Stomach (tissue), 9 donors: Measurements from ENCODE around the gene WDR59. TPM values are rescaled to one million over a fixed set of nuclear protein-coding genes. Genes with fewer than 3 reads are reported as not detected.

Experiments used
- DNase-seq, 2 donors: peaks; one replicate each; pipeline versions ENCODE4 v3.0.0 to v3.0.0-alpha.2; 2013 to 2019
- H3K27ac ChIP-seq, 5 donors: fragments of 200-600 bp in 4 of 5; sonication (generic) in 4 of 5; one replicate each; pipeline ENCODE4 v1.5.1; 2013 to 2019; ENCODE audit warnings: mild to moderate bottlenecking in 1 of 5, moderate library complexity in 1 of 5
- H3K27me3 ChIP-seq, 3 donors: fragments of 200-600 bp; sonication (generic); one replicate each; pipeline ENCODE4 v1.5.1; 2017 to 2019; ENCODE audit warnings: mixed run types in 1 of 3
- H3K36me3 ChIP-seq, 4 donors: fragments of 200-600 bp; sonication (generic); 1 replicate in 3 of 4; 2 replicates in 1 of 4; pipeline ENCODE4 v1.5.1; 2016 to 2019
- H3K4me1 ChIP-seq, 4 donors: fragments of 200-600 bp; sonication (generic); one replicate each; pipeline ENCODE4 v1.5.1; 2016 to 2019
- H3K4me3 ChIP-seq, 4 donors: fragments of 200-600 bp; sonication (generic) in 3 of 4; one replicate each; pipeline ENCODE4 v1.5.1; 2016 to 2019; ENCODE audit warnings: mild to moderate bottlenecking in 1 of 4
- H3K9me3 ChIP-seq, 4 donors: fragments of 200-600 bp; sonication (generic); one replicate each; pipeline ENCODE4 v1.5.1; 2016 to 2019
- EP300 ChIP-seq: sonication (generic); formaldehyde crosslinking; IDR thresholded peaks from one replicate; pipeline ENCODE4 v1.6.1; 2017; ENCODE audit warnings: antibody characterized with exemption
- POLR2A ChIP-seq, 4 donors: fragments of 450-650 bp; IDR thresholded peaks; one replicate each; pipeline ENCODE4 v1.6.1; 2016; ENCODE audit warnings: antibody characterized with exemption in 4 of 4, control low read depth in 2 of 4, mild to moderate bottlenecking in 1 of 4, moderate library complexity in 1 of 4
- POLR2AphosphoS5 ChIP-seq, 3 donors: sonication (generic); formaldehyde crosslinking; IDR thresholded peaks; one replicate each; pipeline ENCODE4 v1.6.1; 2016; ENCODE audit warnings: antibody characterized with exemption in 3 of 3
- WGBS, 5 donors: extraction: QIAGEN DNeasy Blood & Tissue Kit in 3 of 5; methylation state at CpG; one replicate each; pipeline versions ENCODE4 v1.1.5 to v1.1.7; 2013 to 2018; 5-methylcytosine and 5-hydroxymethylcytosine counted together
- intact Hi-C: fragments of 100-400 bp; cut with DNase I; formaldehyde crosslinking; loops from one replicate; pipeline ENCODE4 v1.15.1; 2023; ENCODE audit warnings: low total_unique reads
- polyA plus RNA-seq, 3 donors: library from polyadenylated mRNA; stranded (reverse); fragments of 200-250 nt; gene quantifications; one replicate each; pipeline ENCODE4 v1.2.3, GENCODE V29; 2013
- total RNA-seq, 5 donors: library from RNA; depleted of rRNA; stranded (reverse); fragments of >200 nt; gene quantifications; one replicate each; pipeline versions ENCODE4 v1.1.0 to v1.2.3, GENCODE V29; 2014 to 2016
- TF ChIP-seq, protein P1 (sequence below), 7 experiments: fragments of 450-650 bp in 4 of 7; fragments of 200-600 bp in 3 of 7; sonication (generic) in 3 of 7; IDR thresholded peaks; one replicate each; pipeline ENCODE4 v1.5.1; 2016 to 2019; ENCODE audit warnings: antibody characterized with exemption in 7 of 7, control low read depth in 2 of 7, mild to moderate bottlenecking in 1 of 7
- donor health status: healthy with polysubstance abuse.
- donor health status: Bipolar disorder and iron deficiency.
- donor health status: healthy.

The WDR59 gene
- total and polyA plus RNA-seq, 8 donors = 12.1 to 266 (median 30.2) TPM

GRCh38 chr16:75002474-75002873, 17.6 kb upstream of the WDR59 start:
- no peaks in the 10 kb centered on the region for H3K27me3 ChIP-seq
- 52 to 75% (median 66%) methylated on average over 9 of the region's 9 CpGs for WGBS, 5 donors
- peaks cover 29 to 55% (median 45%) of the 10 kb centered on the region in 4 donors for H3K4me1 ChIP-seq
- TF ChIP-seq POLR2AphosphoS5 (IDR thresholded peaks at IDR 0.05) (no peak), POLR2A (IDR thresholded peaks at IDR 0.05) (no peak), EP300 (no peak)
- TF ChIP-seq, protein P1, sequence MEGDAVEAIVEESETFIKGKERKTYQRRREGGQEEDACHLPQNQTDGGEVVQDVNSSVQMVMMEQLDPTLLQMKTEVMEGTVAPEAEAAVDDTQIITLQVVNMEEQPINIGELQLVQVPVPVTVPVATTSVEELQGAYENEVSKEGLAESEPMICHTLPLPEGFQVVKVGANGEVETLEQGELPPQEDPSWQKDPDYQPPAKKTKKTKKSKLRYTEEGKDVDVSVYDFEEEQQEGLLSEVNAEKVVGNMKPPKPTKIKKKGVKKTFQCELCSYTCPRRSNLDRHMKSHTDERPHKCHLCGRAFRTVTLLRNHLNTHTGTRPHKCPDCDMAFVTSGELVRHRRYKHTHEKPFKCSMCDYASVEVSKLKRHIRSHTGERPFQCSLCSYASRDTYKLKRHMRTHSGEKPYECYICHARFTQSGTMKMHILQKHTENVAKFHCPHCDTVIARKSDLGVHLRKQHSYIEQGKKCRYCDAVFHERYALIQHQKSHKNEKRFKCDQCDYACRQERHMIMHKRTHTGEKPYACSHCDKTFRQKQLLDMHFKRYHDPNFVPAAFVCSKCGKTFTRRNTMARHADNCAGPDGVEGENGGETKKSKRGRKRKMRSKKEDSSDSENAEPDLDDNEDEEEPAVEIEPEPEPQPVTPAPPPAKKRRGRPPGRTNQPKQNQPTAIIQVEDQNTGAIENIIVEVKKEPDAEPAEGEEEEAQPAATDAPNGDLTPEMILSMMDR (IDR thresholded peaks at IDR 0.05) = no peak
- intact Hi-C loops = no loop called here
- no peak for DNase-seq
- H3K36me3 ChIP-seq = peaks cover 0 to 6% (median 2%) of the 10 kb centered on the region in 4 donors
- H3K9me3 ChIP-seq = no peaks in the 10 kb centered on the region
- no peak overlapping the region for H3K4me3 ChIP-seq
- no peak overlapping the region for H3K27ac ChIP-seq

DNA sequence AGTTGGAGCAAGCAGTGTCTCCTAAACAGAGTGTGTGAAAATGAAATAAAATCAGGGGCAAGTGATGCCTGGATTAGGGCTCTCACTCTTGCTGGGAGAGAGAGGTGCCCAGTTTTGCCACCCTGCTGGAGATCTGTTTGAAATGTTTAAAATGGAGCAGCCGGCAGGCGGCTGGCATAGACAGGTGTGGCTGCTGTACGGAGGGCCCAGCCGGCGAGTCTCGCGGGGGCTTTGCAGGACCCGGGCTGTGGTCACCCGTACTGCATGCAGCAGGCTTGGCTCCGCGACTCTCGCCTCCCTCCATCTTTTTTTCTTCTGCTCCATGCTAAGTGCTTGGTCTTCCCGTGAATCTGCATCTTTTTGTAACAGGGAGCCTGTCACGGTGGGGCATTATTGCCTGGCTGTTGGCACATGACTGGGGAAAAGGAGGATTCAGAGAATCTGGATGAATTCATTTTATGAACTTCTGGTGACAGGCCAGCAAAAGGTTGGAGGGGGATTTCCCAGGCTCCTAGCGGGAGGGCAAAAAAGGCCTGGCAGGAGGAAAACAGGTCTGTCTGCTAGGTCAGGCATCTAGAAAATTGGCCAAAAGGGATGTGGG, 15.7 kb upstream of the WDR59 start:
- whole genome bisulfite sequencing, 5 donors = 10 to 26% (median 16%) methylated on average over 15 of the region's 15 CpGs
- peaks cover 0 to 6% (median 2%) of the 10 kb centered on the region in 4 donors for H3K36me3 ChIP-seq
- peaks cover 29 to 55% (median 45%) of the 10 kb centered on the region in 4 donors for H3K4me1 ChIP-seq
- TF ChIP-seq, protein P1 (IDR thresholded peaks at IDR 0.05) = no peak
- DNase-seq = peak in 1 of 2 donors; percentile 43
- H3K27ac ChIP-seq = peak overlapping the region in 4 of 5 donors; percentile 9 to 93 (median 88)
- intact Hi-C loops = no loop called here
- H3K9me3 ChIP-seq = no peaks in the 10 kb centered on the region
- H3K27me3 ChIP-seq = no peaks in the 10 kb centered on the region
- peak overlapping the region; percentile 94 to 98 (median 95) for H3K4me3 ChIP-seq

- DNase-seq = peak; percentile 65 to 85
- 1 to 4% (median 1%) methylated on average over 21 to 71 of the region's 71 CpGs for WGBS, 5 donors
- Histone ChIP-seq H3K4me1 (peaks cover 29 to 55% (median 44%) of the 10 kb centered on the region in 4 donors), H3K36me3 (peaks cover 0 to 6% (median 2%) of the 10 kb centered on the region in 4 donors), H3K9me3 (no peaks in the 10 kb centered on the region), H3K4me3 (peak overlapping the region; percentile 94 to 98 (median 95)), H3K27ac (peak overlapping the region; percentile 83 to 94 (median 89)), H3K27me3 (no peaks in the 10 kb centered on the region)
- TF ChIP-seq, protein P1 (IDR thresholded peaks at IDR 0.05) = no peak
- TF ChIP-seq POLR2AphosphoS5 (IDR thresholded peaks at IDR 0.05) (no peak), POLR2A (IDR thresholded peaks at IDR 0.05) (no peak), EP300 (no peak)
- intact Hi-C loops = loop anchor here (5.0 kb wide), 1 partner anchor 112 kb away; no protein-coding TSS in a partner anchor
Measured at GRCh38 chr16:74999609-75000480, 14.9 kb upstream of the WDR59 start.

- Histone ChIP-seq H3K4me1 (peaks cover 29 to 55% (median 43%) of the 10 kb centered on the region in 4 donors), H3K9me3 (no peaks in the 10 kb centered on the region), H3K36me3 (peaks cover 0 to 6% (median 2%) of the 10 kb centered on the region in 4 donors), H3K4me3 (peak overlapping the region; percentile 94 to 98 (median 95)), H3K27me3 (no peaks in the 10 kb centered on the region), H3K27ac (peak overlapping the region; percentile 83 to 94 (median 89))
- intact Hi-C loops = loop anchor here (5.0 kb wide), 1 partner anchor 113 kb away; no protein-coding TSS in a partner anchor
- peak in 1 of 2 donors; percentile 79 for DNase-seq
- WGBS, 5 donors = 0 to 1% (median 1%) methylated on average over 15 to 37 of the region's 44 CpGs
- TF ChIP-seq EP300 (no peak), POLR2A (IDR thresholded peaks at IDR 0.05) (no peak), POLR2AphosphoS5 (IDR thresholded peaks at IDR 0.05) (no peak)
- TF ChIP-seq, protein P1 (IDR thresholded peaks at IDR 0.05) = no peak
Measured at GRCh38 chr16:74999219-74999608, 14.3 kb upstream of the WDR59 start.
